ENCODE results near the gene HK1.
"Not testable (repeated sequence)": the region's sequence is repeated elsewhere in the genome, so short reads cannot be mapped to it uniquely, and the experiment has no call there.

HK1 gene

GRCh38 chr10:69315100-69315542, 36.8 kb downstream of the HK1 start:
- no peak for DNase-seq

GRCh38 chr10:69315610-69316312, 37.5 kb downstream of the HK1 start:
- no peak for DNase-seq

GRCh38 chr10:69316313-69317059, 38.2 kb downstream of the HK1 start:
- DNase-seq: no peak

GRCh38 chr10:69317175-69317604, 38.9 kb downstream of the HK1 start:
- DNase-seq: peak; percentile 44

GRCh38 chr10:69317626-69318105, 39.4 kb downstream of the HK1 start:
- no peak for DNase-seq

GRCh38 chr10:69318106-69318866, 40.0 kb downstream of the HK1 start:
- peak; percentile 95 for DNase-seq

GRCh38 chr10:69318867-69319727, 40.8 kb downstream of the HK1 start:
- DNase-seq: peak; percentile 91

- DNase-seq: peak; percentile 43
These were observed 41.6 kb downstream of the HK1 start for GRCh38 chr10:69319841-69320316.

GRCh38 chr10:69320521-69320920, 42.2 kb downstream of the HK1 start:
- no peak for DNase-seq

GRCh38 chr10:69321039-69321715, 42.9 kb downstream of the HK1 start:
- DNase-seq: no peak

- no peak for DNase-seq
These were observed 43.6 kb downstream of the HK1 start for GRCh38 chr10:69321865-69322264.

- not testable (repeated sequence) for DNase-seq
These were observed 44.0 kb downstream of the HK1 start for GRCh38 chr10:69322346-69322745.

GRCh38 chr10:69323622-69324021, 45.3 kb downstream of the HK1 start:
- DNase-seq: no peak

GRCh38 chr10:69324583-69324982, 46.3 kb downstream of the HK1 start:
- DNase-seq: no peak

GRCh38 chr10:69325637-69326523, 47.6 kb downstream of the HK1 start:
- not testable (repeated sequence) for DNase-seq

- DNase-seq: no peak
These were observed 48.4 kb downstream of the HK1 start for GRCh38 chr10:69326692-69327091.

- peak; percentile 65 for DNase-seq
These were observed 49.4 kb downstream of the HK1 start for GRCh38 chr10:69327463-69328379.

GRCh38 chr10:69328380-69328735, 50.1 kb downstream of the HK1 start:
- DNase-seq: no peak

- not testable (repeated sequence) for DNase-seq
These were observed 50.6 kb downstream of the HK1 start for GRCh38 chr10:69328888-69329287.
